Cardiac atrium fibroblast (primary cell): Measurements from ENCODE around the gene ACOT13. TPM values are rescaled to one million over a fixed set of nuclear protein-coding genes. Genes with fewer than 3 reads are reported as not detected.

Experiments
- total RNA-seq: library from RNA; depleted of rRNA; stranded (reverse); fragments of >200 nt; gene quantifications from 2 replicates; pipeline ENCODE4 v1.2.3, GENCODE V29; 2015

Gene ACOT13
- total RNA-seq: 3.1 and 3.2 TPM in 2 replicates

GRCh38 chr6:24666641-24667377, at the start of gene ACOT13, which contains the start of gene TDP2:
ACOT13 (plus strand) TSS chr6:24667077; CDS start chr6:24667264, 187 bp downstream.
TDP2 (minus strand) TSS chr6:24666899; CDS start chr6:24666862, 37 bp downstream.

GRCh38 chr6:24719125-24719971, 52.5 kb downstream of the ACOT13 start, which contains the start of gene C6orf62:
C6orf62 (minus strand) TSS chr6:24719154; CDS start chr6:24718668, 486 bp downstream.

Other genes with a start within 250 kb of the ACOT13 start
- 1.8 TPM in 1 of 2 replicates, not detected in the other for gene GPLD1, start 177.5 kb upstream of the ACOT13 start, total RNA-seq
- gene ALDH5A1, start 172.1 kb upstream of the ACOT13 start, total RNA-seq: 1.4 and 1.6 TPM in 2 replicates
- gene KIAA0319, start 20.9 kb upstream of the ACOT13 start, total RNA-seq: not detected in 2 replicates
- 13.4 and 16.4 TPM in 2 replicates for gene TDP2, start 178 bp upstream of the ACOT13 start, total RNA-seq
- gene C6orf62, start 52.1 kb downstream of the ACOT13 start, total RNA-seq: 89.9 and 116 TPM in 2 replicates
- gene GMNN, start 107.9 kb downstream of the ACOT13 start, total RNA-seq: 11.0 and 11.7 TPM in 2 replicates
- not detected in 2 replicates for gene ARMH2, start 131.8 kb downstream of the ACOT13 start, total RNA-seq